HepG2 (cell line): ENCODE results near the gene SAMD13. TPM values are rescaled to one million over a fixed set of nuclear protein-coding genes. Genes with fewer than 3 reads are reported as not detected.

Experiments used
- ATAC-seq: fragments of 200-7000 bp; cut with Tn5 transposase; 3 replicates; pipeline ENCODE4 v1.9.1; 2020; ENCODE audit warnings: mild to moderate bottlenecking, moderate library complexity
- BruUV-seq: library from RNA; stranded (reverse); fragments of 400-500 nt; replicated peaks from 2 replicates; lab custom pipeline; 2021; lab: Mats Ljungman, UMichigan
- CTCF ChIA-PET: fragments of 300-600 bp; formaldehyde crosslinking; extraction: SDS; loops from one replicate; lab custom pipeline; 2021; ENCODE audit warnings: low total read pairs, inconsistent platforms, low intra/inter-chr PET ratio; lab: Yijun Ruan, JAX
- POLR2A ChIA-PET: fragments of 350-600 bp; sonication (Branson Sonifier 250); formaldehyde crosslinking; loops from one replicate; lab custom pipeline; 2020; ENCODE audit warnings: antibody characterized with exemption, inconsistent platforms; lab: Yijun Ruan, JAX
- DNase-seq: peaks from one replicate; pipeline ENCODE4 v3.0.0-alpha.2; 2015; ENCODE audit warnings: low spot score
- FAIRE-seq: peaks from 3 replicates; lab custom pipeline; 2011; peaks lifted over from hg19 to GRCh38; lab: Jason Lieb, UNC
- H2AFZ ChIP-seq: one replicate; pipeline ENCODE4 v1.6.1; 2011; ENCODE audit warnings: low read length, inconsistent platforms
- H3K27ac ChIP-seq: fragments of 300-600 bp; 3 replicates; pipeline ENCODE4 v1.8.0; 2011; ENCODE audit warnings: mixed run types, mild to moderate bottlenecking, mixed read lengths, low read length, inconsistent platforms; ENCODE audit not compliant: insufficient read depth; ENCODE audit errors: extremely low read length
- H3K27me3 ChIP-seq, 2 experiments: fragments of 200-600 bp in 1 of 2; 2 replicates in 1 of 2; 3 replicates in 1 of 2; pipeline versions ENCODE4 v1.6.0 to v1.8.0; 2011; ENCODE audit warnings: low read length in 2 of 2, mild to moderate bottlenecking in 2 of 2, moderate library complexity in 2 of 2, inconsistent platforms in 1 of 2; ENCODE audit not compliant: insufficient read depth in 2 of 2, control insufficient read depth in 1 of 2
- H3K36me3 ChIP-seq, 2 experiments: fragments of 200-600 bp in 1 of 2; replicated peaks in 1 of 2; 2 replicates in 1 of 2; 3 replicates in 1 of 2; pipeline versions ENCODE4 v1.5.1 to v1.8.0; 2011; ENCODE audit warnings: low read length in 2 of 2, inconsistent platforms in 1 of 2; ENCODE audit not compliant: insufficient read depth in 2 of 2, control insufficient read depth in 1 of 2
- H3K4me1 ChIP-seq: 2 replicates; pipeline ENCODE4 v1.5.1; 2012; ENCODE audit warnings: low read length, inconsistent platforms; ENCODE audit not compliant: insufficient read depth
- H3K4me2 ChIP-seq: 2 replicates; pipeline ENCODE4 v1.6.0; 2011; ENCODE audit warnings: low read depth, low read length, inconsistent platforms
- H3K4me3 ChIP-seq, 3 experiments: fragments of 200-600 bp in 1 of 3; sonication (generic), shearing (Covaris generic) in 1 of 3; replicated peaks in 1 of 3; 2 replicates each; pipeline ENCODE4 v1.5.1; 2011 to 2016; ENCODE audit warnings: low read length in 3 of 3, inconsistent platforms in 2 of 3, low read depth in 2 of 3, mild to moderate bottlenecking in 2 of 3, control low read depth in 1 of 3, mixed read lengths in 1 of 3; ENCODE audit not compliant: insufficient read depth in 1 of 3
- H3K79me2 ChIP-seq: one replicate; pipeline ENCODE4 v1.6.1; 2011; ENCODE audit warnings: low read length, inconsistent platforms; ENCODE audit not compliant: insufficient read depth
- H3K9ac ChIP-seq: 2 replicates; pipeline ENCODE4 v1.6.0; 2011; ENCODE audit warnings: mild to moderate bottlenecking, low read depth, low read length, inconsistent platforms; ENCODE audit not compliant: insufficient read depth
- H3K9me3 ChIP-seq: 2 replicates; pipeline ENCODE4 v1.5.1; 2012; ENCODE audit warnings: mild to moderate bottlenecking, low read length
- H4K20me1 ChIP-seq: 2 replicates; pipeline ENCODE4 v1.6.0; 2011; ENCODE audit warnings: inconsistent platforms, mild to moderate bottlenecking, low read length, moderate library complexity; ENCODE audit not compliant: insufficient read depth
- ARHGAP35 ChIP-seq: sonication (generic); formaldehyde crosslinking; IDR thresholded peaks from 2 replicates; pipeline ENCODE4 v1.9.0; 2022; ENCODE audit warnings: mild to moderate bottlenecking, inconsistent platforms, moderate library complexity, missing genetic modification reagents, borderline replicate concordance
- DBP ChIP-seq: sonication (generic); formaldehyde crosslinking; IDR thresholded peaks from 2 replicates; pipeline ENCODE4 v1.4.0; 2020; ENCODE audit warnings: missing genetic modification reagents; ENCODE audit errors: not compliant biosample characterization
- FOXJ3 ChIP-seq: sonication (generic); formaldehyde crosslinking; IDR thresholded peaks from 2 replicates; pipeline ENCODE4 v1.4.0; 2020; ENCODE audit warnings: missing genetic modification reagents, mild to moderate bottlenecking, borderline replicate concordance
- HES4 ChIP-seq: sonication (generic); formaldehyde crosslinking; IDR thresholded peaks from 2 replicates; pipeline ENCODE4 v1.9.0; 2021; ENCODE audit warnings: mild to moderate bottlenecking, missing genetic modification reagents, borderline replicate concordance
- HIVEP1 ChIP-seq: sonication (generic); formaldehyde crosslinking; IDR thresholded peaks from 2 replicates; pipeline ENCODE4 v1.4.0; 2020; ENCODE audit warnings: mild to moderate bottlenecking, missing genetic modification reagents
- ISX ChIP-seq: sonication (generic); formaldehyde crosslinking; conservative IDR thresholded peaks from 2 replicates; pipeline ENCODE4 v1.5.0; 2020; ENCODE audit warnings: missing genetic modification reagents
- KDM5B ChIP-seq: sonication (generic); formaldehyde crosslinking; IDR thresholded peaks from 2 replicates; pipeline ENCODE4 v1.4.0; 2020; ENCODE audit warnings: missing genetic modification reagents, mild to moderate bottlenecking, borderline replicate concordance
- PHF8 ChIP-seq: sonication (generic); formaldehyde crosslinking; IDR thresholded peaks from 2 replicates; pipeline ENCODE4 v1.5.0; 2020; ENCODE audit warnings: missing genetic modification reagents
- RFXANK ChIP-seq: IDR thresholded peaks from 2 replicates; pipeline ENCODE4 v1.6.1; 2016
- ZFP41 ChIP-seq: sonication (generic); formaldehyde crosslinking; IDR thresholded peaks from 2 replicates; pipeline ENCODE4 v1.4.0; 2020; ENCODE audit warnings: mild to moderate bottlenecking, missing genetic modification reagents, borderline replicate concordance
- ZNF496 ChIP-seq: sonication (generic); formaldehyde crosslinking; IDR thresholded peaks from 2 replicates; pipeline ENCODE4 v1.8.1; 2023; ENCODE audit warnings: mild to moderate bottlenecking, moderate library complexity, missing genetic modification reagents; ENCODE audit not compliant: insufficient replicate concordance
- ZNF510 ChIP-seq: sonication (generic); formaldehyde crosslinking; IDR thresholded peaks from 2 replicates; pipeline ENCODE4 v1.4.0; 2020; ENCODE audit warnings: low read depth, mild to moderate bottlenecking, missing genetic modification reagents
- ZNF768 ChIP-seq: sonication (generic); formaldehyde crosslinking; IDR thresholded peaks from 2 replicates; pipeline ENCODE4 v1.4.0; 2020; ENCODE audit warnings: missing genetic modification reagents
- ZZZ3 ChIP-seq: sonication (generic); formaldehyde crosslinking; IDR thresholded peaks from 2 replicates; pipeline ENCODE4 v1.4.0; 2020; ENCODE audit warnings: missing genetic modification reagents, mild to moderate bottlenecking, borderline replicate concordance
- WGBS: methylation state at CpG from one replicate; pipeline ENCODE4 v1.1.6; 2017; ENCODE audit warnings: low lambda C conversion rate; 5-methylcytosine and 5-hydroxymethylcytosine counted together
- in situ Hi-C: cut with HindIII; loops from 2 replicates; pipeline ENCODE4 v1.10.0; 2017; ENCODE audit warnings: low pct_unique_long_range_greater_than_20kb; ENCODE audit not compliant: extremely low pct_ligation_motif_present
- intact Hi-C: fragments of 100-400 bp; cut with micrococcal nuclease; formaldehyde crosslinking; loops from one replicate; pipeline ENCODE4 v1.10.0; 2022; ENCODE audit not compliant: unreplicated experiment
- polyA plus RNA-seq, 8 experiments: library from polyadenylated mRNA; depleted of rRNA in 3 of 8; stranded (reverse) in 7 of 8; unstranded in 1 of 8; fragments of >200 nt; fragmentation: Illumina TruSeq in 4 of 8; extraction: Trizol in 4 of 8; gene quantifications; 2 replicates each; pipeline versions ENCODE4 v1.2.1 to v1.2.3, GENCODE V29; 2011 to 2016; ENCODE audit warnings: low read depth in 4 of 8, missing spikeins in 1 of 8, mixed read lengths in 1 of 8; ENCODE audit not compliant: insufficient read depth in 1 of 8
- total RNA-seq, 5 experiments: library from RNA; depleted of rRNA; stranded (reverse); fragments of >200 nt; fragmentation: Illumina TruSeq; extraction: Trizol; gene quantifications; 2 replicates each; pipeline ENCODE4 v1.2.3, GENCODE V29; 2016; ENCODE audit warnings: low read depth in 1 of 5

The SAMD13 gene
- total and polyA plus RNA-seq, 2 of the 13 experiments (the other 11 are each of a cell fraction or from before 2014, with no cell fraction given): 0.09 to 0.18 TPM

- Histone ChIP-seq H2AFZ (no peak overlapping the region), H3K4me2 (no peak overlapping the region), H3K9ac (no peak overlapping the region), H3K9me3 (no peaks in the 10 kb centered on the region), H4K20me1 (no peaks in the 10 kb centered on the region), H3K27me3 (no peaks in the 10 kb centered on the region; a peak in 1 of 5 replicates), H3K79me2 (no peaks in the 10 kb centered on the region), H3K36me3 (no peaks in the 10 kb centered on the region), H3K4me3 (no peak overlapping the region), H3K4me1 (0 out of 2 replicates have a peak, but pooled peaks cover 6% of the 10 kb centered on the region), H3K27ac (no peak overlapping the region)
- ChIA-PET CTCF (no interaction called here), POLR2A (no interaction called here)
- ATAC-seq (no peak), FAIRE-seq (no peak), DNase-seq (no peak)
- TF ChIP-seq PHF8 (CRISPR knock-in tag) (no peak), ZNF496 (CRISPR knock-in tag) (no peak), HIVEP1 (CRISPR knock-in tag) (no peak), RFXANK (CRISPR knock-in tag) (no peak), ZFP41 (no peak), ARHGAP35 (CRISPR knock-in tag) (no peak), KDM5B (CRISPR knock-in tag) (no peak), ZNF768 (CRISPR knock-in tag) (no peak), DBP (CRISPR knock-in tag) (no peak), ZZZ3 (no peak), FOXJ3 (CRISPR knock-in tag) (no peak), HES4 (CRISPR knock-in tag) (no peak), ISX (CRISPR knock-in tag) (no peak), ZNF510 (no peak)
- in situ Hi-C loops (no loop called here), intact Hi-C loops (no loop called here)
- BruUV-seq: no TSS peak
- WGBS: 0% methylated on average over 3 of the region's 3 CpGs
Measured at GRCh38 chr1:84361796-84362195, 60.3 kb downstream of the SAMD13 start.
